CD4-positive, alpha-beta T cell treated with Interleukin-10 for 1 hour (primary cell): ENCODE data around the gene ARRDC3.
"Not testable (repeated sequence)": the region's sequence is repeated elsewhere in the genome, so short reads cannot be mapped to it uniquely, and the experiment has no call there.

Source experiments
- DNase-seq: peaks from one replicate; pipeline ENCODE4 v3.0.0-alpha.2; 2020

Gene ARRDC3

GRCh38 chr5:91383027-91383955, at the start of gene ARRDC3:
ARRDC3 (minus strand) TSS chr5:91383317; CDS start chr5:91383092, 225 bp downstream.
- peak; percentile 96 for DNase-seq

- no peak for DNase-seq
These were observed 47.8 kb upstream of the ARRDC3 start for GRCh38 chr5:91430949-91431348.

GRCh38 chr5:91424638-91425436, 41.7 kb upstream of the ARRDC3 start:
- DNase-seq = no peak

GRCh38 chr5:91423871-91424270, 40.8 kb upstream of the ARRDC3 start:
- DNase-seq = no peak

- no peak for DNase-seq
These were observed 37.8 kb upstream of the ARRDC3 start for GRCh38 chr5:91420879-91421278.

GRCh38 chr5:91419571-91420537, 36.7 kb upstream of the ARRDC3 start:
- DNase-seq = peak; percentile 78

- DNase-seq = no peak
These were observed 36.0 kb upstream of the ARRDC3 start for GRCh38 chr5:91419136-91419535.

- no peak for DNase-seq
These were observed 35.0 kb upstream of the ARRDC3 start for GRCh38 chr5:91418158-91418557.

- DNase-seq = no peak
These were observed 34.1 kb upstream of the ARRDC3 start for GRCh38 chr5:91417219-91417618.

GRCh38 chr5:91416491-91416890, 33.4 kb upstream of the ARRDC3 start:
- DNase-seq = no peak

GRCh38 chr5:91409304-91409703, 26.2 kb upstream of the ARRDC3 start:
- no peak for DNase-seq

GRCh38 chr5:91408710-91409109, 25.6 kb upstream of the ARRDC3 start:
- DNase-seq = no peak

GRCh38 chr5:91407204-91407603, 24.1 kb upstream of the ARRDC3 start:
- DNase-seq = no peak

GRCh38 chr5:91403438-91403837, 20.3 kb upstream of the ARRDC3 start:
- no peak for DNase-seq

- DNase-seq = no peak
These were observed 18.1 kb upstream of the ARRDC3 start for GRCh38 chr5:91401175-91401574.

GRCh38 chr5:91397791-91398190, 14.7 kb upstream of the ARRDC3 start:
- DNase-seq = no peak

GRCh38 chr5:91390268-91390667, 7.2 kb upstream of the ARRDC3 start:
- DNase-seq = peak; percentile 48

- DNase-seq = not testable (repeated sequence)
These were observed 6.4 kb upstream of the ARRDC3 start for GRCh38 chr5:91389555-91389954.

GRCh38 chr5:91388362-91388761, 5.2 kb upstream of the ARRDC3 start:
- DNase-seq = no peak

- no peak for DNase-seq
These were observed 3.0 kb upstream of the ARRDC3 start for GRCh38 chr5:91386120-91386519.

GRCh38 chr5:91385596-91385995, 2.5 kb upstream of the ARRDC3 start:
- not testable (repeated sequence) for DNase-seq

- DNase-seq = peak; percentile 89
These were observed 1.7 kb upstream of the ARRDC3 start for GRCh38 chr5:91384671-91385430.
